NOMO-1 (cell line): ENCODE results near the gene RNF2.
A peak's percentile ranks its signal among the peaks of the same experiment; 100 is the strongest.
"Not testable (repeated sequence)": the region's sequence is repeated elsewhere in the genome, so short reads cannot be mapped to it uniquely, and the experiment has no call there.

Experiments used
- DNase-seq, 2 experiments: peaks; one replicate each; lab custom pipeline; 2025; ENCODE audit not compliant: unreplicated experiment in 2 of 2; lab: John Stamatoyannopoulos, UW

The RNF2 gene

GRCh38 chr1:185044981-185045813 lies at the start of gene RNF2:
Gene RNF2, plus strand, starts transcription at chr1:185045558. Its CDS starts 41,996 bp downstream, at chr1:185087554.
- DNase-seq = peak; percentile 82 to 83

GRCh38 chr1:184999974-185000373 lies 45.4 kb upstream of the RNF2 start:
- DNase-seq = not testable (repeated sequence)

- not testable (repeated sequence) for DNase-seq
Measured at GRCh38 chr1:185001312-185001880, 44.0 kb upstream of the RNF2 start.

- no peak for DNase-seq
Measured at GRCh38 chr1:185008838-185009237, 36.5 kb upstream of the RNF2 start.

- no peak for DNase-seq
Measured at GRCh38 chr1:185010361-185010760, 35.0 kb upstream of the RNF2 start.

- peak in 1 of 2 experiments; percentile 10 for DNase-seq
Measured at GRCh38 chr1:185014941-185015340, 30.4 kb upstream of the RNF2 start.

- no peak for DNase-seq
Measured at GRCh38 chr1:185015631-185016030, 29.7 kb upstream of the RNF2 start.

GRCh38 chr1:185016880-185017279 lies 28.5 kb upstream of the RNF2 start:
- DNase-seq = no peak

- peak; percentile 5 to 52 for DNase-seq
Measured at GRCh38 chr1:185017338-185017737, 28.0 kb upstream of the RNF2 start.

GRCh38 chr1:185017966-185018365 lies 27.4 kb upstream of the RNF2 start:
- DNase-seq = no peak

GRCh38 chr1:185027252-185027882 lies 18.0 kb upstream of the RNF2 start:
- no peak for DNase-seq

- DNase-seq = no peak
Measured at GRCh38 chr1:185033686-185034085, 11.7 kb upstream of the RNF2 start.

GRCh38 chr1:185035258-185035657 lies 10.1 kb upstream of the RNF2 start:
- no peak for DNase-seq

GRCh38 chr1:185038813-185039376 lies 6.5 kb upstream of the RNF2 start:
- DNase-seq = no peak

- DNase-seq = no peak
Measured at GRCh38 chr1:185039726-185040407, 5.5 kb upstream of the RNF2 start.

- peak; percentile 42 for DNase-seq
Measured at GRCh38 chr1:185040408-185040735, 5.0 kb upstream of the RNF2 start.

GRCh38 chr1:185041742-185042141 lies 3.6 kb upstream of the RNF2 start:
- no peak for DNase-seq

- no peak for DNase-seq
Measured at GRCh38 chr1:185042737-185043136, 2.6 kb upstream of the RNF2 start.

- no peak for DNase-seq
Measured at GRCh38 chr1:185044387-185044786, 971 bp upstream of the RNF2 start.

GRCh38 chr1:185045814-185046492 lies 595 bp downstream of the RNF2 start:
- DNase-seq = peak in 1 of 2 experiments; percentile 32
